Prostate gland (tissue), 2 donors: ENCODE results near the gene SF3B2. TPM values are rescaled to one million over a fixed set of nuclear protein-coding genes. Genes with fewer than 3 reads are reported as not detected.
A peak's percentile ranks its signal among the peaks of the same experiment; 100 is the strongest.

Experiments used
- DNase-seq: peaks from one replicate; pipeline ENCODE4 v3.0.0-alpha.2; 2019; ENCODE audit warnings: low spot score
- H3K27ac ChIP-seq, 2 donors: fragments of 200-600 bp; sonication (generic); 2 replicates each; pipeline ENCODE4 v1.5.1; 2017 to 2019
- H3K27me3 ChIP-seq: fragments of 200-600 bp; sonication (generic); replicated peaks from 2 replicates; pipeline ENCODE4 v1.5.1; 2019; ENCODE audit not compliant: insufficient read depth
- H3K36me3 ChIP-seq, 2 donors: fragments of 200-600 bp; sonication (generic); 1 replicate in 1 of 2; 2 replicates in 1 of 2; pipeline versions ENCODE4 v1.5.1 to v1.8.1; 2017 to 2019
- H3K4me1 ChIP-seq: fragments of 200-600 bp; sonication (generic); replicated peaks from 2 replicates; pipeline ENCODE4 v1.5.1; 2019
- H3K4me3 ChIP-seq, 2 donors: fragments of 200-600 bp; sonication (generic); 2 replicates each; pipeline ENCODE4 v1.5.1; 2017 to 2019
- H3K9me3 ChIP-seq: fragments of 200-600 bp; sonication (generic); 2 replicates; pipeline ENCODE4 v1.5.1; 2017
- POLR2A ChIP-seq: fragments of 450-650 bp; IDR thresholded peaks from one replicate; pipeline ENCODE4 v1.6.1; 2016; ENCODE audit warnings: antibody characterized with exemption, mild to moderate bottlenecking
- POLR2AphosphoS5 ChIP-seq: sonication (generic); formaldehyde crosslinking; IDR thresholded peaks from one replicate; pipeline ENCODE4 v1.6.1; 2017; ENCODE audit warnings: antibody characterized with exemption
- WGBS: methylation state at CpG from one replicate; pipeline ENCODE4 v1.1.5; 2018; 5-methylcytosine and 5-hydroxymethylcytosine counted together
- intact Hi-C: fragments of 100-400 bp; cut with DNase I; formaldehyde crosslinking; loops from one replicate; pipeline ENCODE4 v1.14.2; 2022
- total RNA-seq, 2 donors: library from RNA; depleted of rRNA; stranded (reverse); fragments of >200 nt; gene quantifications; one replicate each; pipeline ENCODE4 v1.1.0, GENCODE V29; 2016
- TF ChIP-seq, protein P1 (sequence below), 4 experiments: fragments of 200-600 bp in 2 of 4; fragments of 450-650 bp in 2 of 4; sonication (generic) in 2 of 4; IDR thresholded peaks; 1 replicate in 3 of 4; 2 replicates in 1 of 4; pipeline ENCODE4 v1.5.1; 2016 to 2019; ENCODE audit warnings: antibody characterized with exemption in 4 of 4, mild to moderate bottlenecking in 2 of 4, moderate library complexity in 2 of 4

SF3B2 gene
- total RNA-seq, 2 donors from 2014 or later = 130 to 212 TPM

DNA sequence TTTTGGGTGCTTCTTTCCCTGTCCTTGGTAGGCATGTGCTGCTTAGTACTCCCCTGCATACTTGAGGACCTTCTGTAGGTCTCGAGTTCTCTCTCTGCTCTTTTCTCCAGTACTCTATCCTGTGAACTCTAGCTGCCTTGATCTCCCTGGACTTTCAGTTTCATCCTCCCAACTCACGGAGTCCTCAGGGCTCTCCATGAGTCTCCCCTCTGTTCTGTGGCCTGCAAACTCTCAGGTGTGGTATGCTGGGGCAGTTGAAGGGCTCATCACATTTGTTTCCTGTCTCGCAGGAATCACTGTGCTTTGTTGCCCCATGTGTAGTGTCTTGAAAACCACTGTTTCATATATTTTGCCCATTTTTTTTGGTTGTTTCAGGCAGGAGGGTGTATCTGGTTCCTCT is 14.6 kb downstream of the SF3B2 start:
- TF ChIP-seq POLR2AphosphoS5 (no peak), POLR2A (no peak)
- TF ChIP-seq, protein P1, sequence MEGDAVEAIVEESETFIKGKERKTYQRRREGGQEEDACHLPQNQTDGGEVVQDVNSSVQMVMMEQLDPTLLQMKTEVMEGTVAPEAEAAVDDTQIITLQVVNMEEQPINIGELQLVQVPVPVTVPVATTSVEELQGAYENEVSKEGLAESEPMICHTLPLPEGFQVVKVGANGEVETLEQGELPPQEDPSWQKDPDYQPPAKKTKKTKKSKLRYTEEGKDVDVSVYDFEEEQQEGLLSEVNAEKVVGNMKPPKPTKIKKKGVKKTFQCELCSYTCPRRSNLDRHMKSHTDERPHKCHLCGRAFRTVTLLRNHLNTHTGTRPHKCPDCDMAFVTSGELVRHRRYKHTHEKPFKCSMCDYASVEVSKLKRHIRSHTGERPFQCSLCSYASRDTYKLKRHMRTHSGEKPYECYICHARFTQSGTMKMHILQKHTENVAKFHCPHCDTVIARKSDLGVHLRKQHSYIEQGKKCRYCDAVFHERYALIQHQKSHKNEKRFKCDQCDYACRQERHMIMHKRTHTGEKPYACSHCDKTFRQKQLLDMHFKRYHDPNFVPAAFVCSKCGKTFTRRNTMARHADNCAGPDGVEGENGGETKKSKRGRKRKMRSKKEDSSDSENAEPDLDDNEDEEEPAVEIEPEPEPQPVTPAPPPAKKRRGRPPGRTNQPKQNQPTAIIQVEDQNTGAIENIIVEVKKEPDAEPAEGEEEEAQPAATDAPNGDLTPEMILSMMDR (IDR thresholded peaks at IDR 0.05) = no peak
- H3K9me3 ChIP-seq = no peaks in the 10 kb centered on the region
- no peak overlapping the region for H3K4me3 ChIP-seq
- intact Hi-C loops = loop anchor here (10.0 kb wide), 1 partner anchor 68 kb away; no protein-coding TSS in a partner anchor
- no peak for DNase-seq
- WGBS = 91% methylated on average over 3 of the region's 3 CpGs
- H3K27ac ChIP-seq = no peak overlapping the region
- no peaks in the 10 kb centered on the region for H3K27me3 ChIP-seq
- H3K4me1 ChIP-seq = peaks cover 5% of the 10 kb centered on the region
- H3K36me3 ChIP-seq = peaks cover 9 to 21% of the 10 kb centered on the region in 2 donors

DNA sequence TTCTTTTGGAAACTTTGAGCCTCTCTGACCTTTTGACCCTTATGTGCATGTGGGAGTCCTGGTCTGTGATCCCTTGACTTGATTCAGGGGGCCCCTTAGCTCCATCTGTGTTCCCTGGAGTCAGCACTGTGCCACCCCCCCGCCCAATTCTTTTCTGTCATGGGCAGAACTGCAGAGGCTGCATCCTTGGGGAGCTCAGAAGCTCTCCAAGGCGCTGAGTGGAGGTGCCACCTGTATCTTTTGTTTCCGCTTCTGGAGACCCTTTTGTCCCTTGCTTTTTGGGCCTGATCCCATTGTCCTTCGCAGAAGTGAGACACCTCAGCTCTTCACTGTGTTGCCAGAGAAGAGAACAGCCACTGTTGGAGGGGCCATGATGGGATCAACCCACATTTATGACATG is 15.5 kb downstream of the SF3B2 start:
- H3K4me1 ChIP-seq = peaks cover 5% of the 10 kb centered on the region
- H3K27me3 ChIP-seq = no peaks in the 10 kb centered on the region
- H3K36me3 ChIP-seq = peaks cover 8 to 21% of the 10 kb centered on the region in 2 donors
- intact Hi-C loops = loop anchor here (10.0 kb wide), 1 partner anchor 67 kb away; no protein-coding TSS in a partner anchor
- H3K4me3 ChIP-seq = no peak overlapping the region
- H3K9me3 ChIP-seq = no peaks in the 10 kb centered on the region
- 79% methylated on average over 4 of the region's 4 CpGs for WGBS
- no peak overlapping the region for H3K27ac ChIP-seq
- no peak for TF ChIP-seq POLR2AphosphoS5
- TF ChIP-seq, protein P1 (IDR thresholded peaks at IDR 0.05) = no peak
- no peak for TF ChIP-seq POLR2A
- no peak for DNase-seq

DNA sequence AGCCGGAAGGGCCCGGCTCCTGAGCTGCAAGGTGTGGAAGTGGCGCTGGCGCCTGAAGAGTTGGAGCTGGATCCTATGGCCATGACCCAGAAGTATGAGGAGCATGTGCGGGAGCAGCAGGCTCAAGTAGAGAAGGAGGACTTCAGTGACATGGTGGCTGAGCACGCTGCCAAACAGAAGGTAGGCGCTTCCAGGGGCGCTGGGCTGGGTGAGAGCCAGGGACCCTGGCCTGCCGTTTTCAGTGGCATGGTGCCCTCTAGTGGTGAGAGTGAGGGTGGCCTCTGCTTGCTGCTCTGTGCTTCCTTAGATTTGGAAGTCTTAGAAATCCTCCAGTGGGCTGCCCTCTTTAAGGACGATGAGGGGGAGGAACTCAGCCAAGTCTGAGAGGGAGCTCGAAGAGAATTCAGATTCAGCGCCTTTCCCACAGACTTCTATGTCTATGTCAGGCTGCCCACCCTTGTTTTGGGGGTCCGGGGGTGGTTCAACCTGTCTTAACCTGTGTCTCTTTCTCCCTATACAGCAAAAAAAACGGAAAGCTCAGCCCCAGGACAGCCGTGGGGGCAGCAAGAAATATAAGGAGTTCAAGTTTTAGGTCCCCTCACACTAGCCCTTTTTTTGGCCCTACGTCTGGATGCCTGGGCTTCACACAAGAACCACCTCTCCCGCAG is 16.1 kb downstream of the SF3B2 start:
- TF ChIP-seq, protein P1 (IDR thresholded peaks at IDR 0.05) = peak; percentile 73 to 87 (median 80)
- peak; percentile 27 for TF ChIP-seq POLR2AphosphoS5
- TF ChIP-seq POLR2A = no peak
- H3K36me3 ChIP-seq = peaks cover 4 to 19% of the 10 kb centered on the region in 2 donors
- 49% methylated on average over 17 of the region's 17 CpGs for WGBS

DNA sequence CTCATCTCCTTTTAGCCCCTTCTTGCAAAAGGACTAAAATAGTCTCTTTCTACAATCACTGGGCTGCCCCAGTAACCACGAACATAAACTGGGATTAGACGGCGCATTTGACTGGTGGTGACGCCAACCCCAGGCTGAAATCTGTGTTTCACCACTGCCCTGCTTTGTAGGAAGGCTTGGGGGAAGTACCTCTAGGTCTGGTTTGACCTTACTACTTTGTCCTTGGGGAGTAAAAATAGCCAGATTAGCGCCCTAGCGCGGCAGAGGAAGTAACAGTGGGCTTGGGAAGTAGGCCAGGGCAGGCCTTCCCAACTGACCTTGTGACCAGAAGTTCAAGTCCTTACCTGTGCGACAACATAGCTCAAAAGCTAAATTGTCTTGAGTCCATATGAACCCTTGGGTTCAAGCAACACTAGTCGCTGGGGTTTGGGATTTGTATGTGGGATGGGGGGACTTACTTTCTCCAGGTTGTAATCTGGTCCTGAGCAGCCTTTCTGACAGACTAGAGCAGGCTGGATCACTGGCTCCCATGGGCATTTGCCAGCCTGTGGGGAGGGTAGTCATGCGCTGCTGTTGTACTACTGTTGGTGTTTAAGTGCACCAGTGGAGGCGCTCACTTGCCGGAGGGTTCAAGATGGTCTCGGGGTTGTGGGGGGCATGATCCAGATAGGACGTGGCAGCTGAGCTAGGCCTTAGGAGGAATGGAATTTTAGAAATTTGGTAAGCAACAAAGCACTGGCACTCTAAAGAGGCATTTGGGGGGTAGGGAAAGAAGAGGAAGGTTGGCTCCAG is 17.0 kb downstream of the SF3B2 start:
- DNase-seq = peak; percentile 61
- Histone ChIP-seq H3K27ac (peak overlapping the region; percentile 87 to 95), H3K36me3 (peaks cover 0 to 13% of the 10 kb centered on the region in 2 donors), H3K4me3 (peak overlapping the region; percentile 76 to 93), H3K4me1 (peaks cover 5% of the 10 kb centered on the region), H3K9me3 (no peaks in the 10 kb centered on the region), H3K27me3 (no peaks in the 10 kb centered on the region)
- TF ChIP-seq POLR2AphosphoS5 (no peak), POLR2A (no peak)
- TF ChIP-seq, protein P1 (IDR thresholded peaks at IDR 0.05) = no peak
- 47% methylated on average over 14 of the region's 14 CpGs for WGBS
- intact Hi-C loops = loop anchor here (10.0 kb wide), 1 partner anchor 66 kb away; no protein-coding TSS in a partner anchor

More for the DNA sequence above, 16.1 kb downstream of the SF3B2 start:
- Histone ChIP-seq H3K4me1 (peaks cover 5% of the 10 kb centered on the region), H3K27ac (peak overlapping the region; percentile 87 to 95), H3K4me3 (no peak overlapping the region), H3K27me3 (no peaks in the 10 kb centered on the region), H3K9me3 (no peaks in the 10 kb centered on the region)
- peak; percentile 65 for DNase-seq
- intact Hi-C loops = loop anchor here (10.0 kb wide), 1 partner anchor 67 kb away; no protein-coding TSS in a partner anchor
